Measurements from ENCODE around the gene BLOC1S4.

Gene BLOC1S4

GRCh38 chr4:6764976-6765620, 49.1 kb downstream of the BLOC1S4 start:
- DNase-seq (ENCODE audit: low spot score): no peak

GRCh38 chr4:6765703-6766102, 49.7 kb downstream of the BLOC1S4 start:
- DNase-seq (ENCODE audit: low spot score): no peak
